ENCODE measurements around the gene WNT4.

- no peak for TF ChIP-seq POLR2A (IDR thresholded peaks at IDR 0.05; ENCODE audit: extremely low read depth, insufficient read length)
- TF ChIP-seq CTCF (IDR thresholded peaks at IDR 0.05; ENCODE audit: low read depth, low read length): no peak
- TF ChIP-seq MAX (IDR thresholded peaks at IDR 0.05; ENCODE audit: low read depth, low read length): no peak
- no peak for TF ChIP-seq MYC (IDR thresholded peaks at IDR 0.05; ENCODE audit: low read depth, low read length)
Observed at GRCh38 chr1:22098752-22099151, 44.1 kb downstream of the WNT4 start.

All from NB4 (cell line).